ENCODE measurements around the gene PBLD. TPM values are rescaled to one million over a fixed set of nuclear protein-coding genes. Genes with fewer than 3 reads are reported as not detected.

Gene PBLD
- total RNA-seq, 4 donors from 2014 or later, result 2.0 to 3.6 (median 2.8) TPM

- TF ChIP-seq POLR2A (IDR thresholded peaks at IDR 0.05) (no peak), CTCF (IDR thresholded peaks at IDR 0.05) (no peak)
- 62 to 66% methylated on average over 5 of the region's 5 CpGs for WGBS, 2 donors
- intact Hi-C loops (cut with DNase I; ENCODE audit: low total_unique reads), result loop anchor here (5.0 kb wide), 1 partner anchor 193 kb away; no protein-coding TSS in a partner anchor
- no peak overlapping the region for H3K4me3 ChIP-seq (ENCODE audit: low read depth, poor library complexity, severe bottlenecking)
- DNase-seq (ENCODE audit: low spot score in 2 of 2), result no peak
Measured at GRCh38 chr10:68239596-68240150, 93.1 kb downstream of the PBLD start.

GRCh38 chr10:68239069-68239468 lies 93.7 kb downstream of the PBLD start:
- DNase-seq (ENCODE audit: low spot score in 2 of 2), result no peak
- H3K4me3 ChIP-seq (ENCODE audit: low read depth, poor library complexity, severe bottlenecking), result no peak overlapping the region
- TF ChIP-seq CTCF (IDR thresholded peaks at IDR 0.05) (no peak), POLR2A (IDR thresholded peaks at IDR 0.05) (no peak)
- intact Hi-C loops (cut with DNase I; ENCODE audit: low total_unique reads), result no loop called here
- WGBS, 2 donors, result 96 to 97% methylated on average over 5 of the region's 5 CpGs

- no peak for TF ChIP-seq CTCF (IDR thresholded peaks at IDR 0.05)
- TF ChIP-seq POLR2A (IDR thresholded peaks at IDR 0.05), result no peak
- no peak overlapping the region for H3K4me3 ChIP-seq (ENCODE audit: low read depth, poor library complexity, severe bottlenecking)
- 87 to 89% methylated on average over 6 of the region's 6 CpGs for WGBS, 2 donors
- DNase-seq (ENCODE audit: low spot score in 2 of 2), result no peak
- intact Hi-C loops (cut with DNase I; ENCODE audit: low total_unique reads), result no loop called here
Measured at GRCh38 chr10:68238371-68238770, 94.4 kb downstream of the PBLD start.

- H3K4me3 ChIP-seq (ENCODE audit: low read depth, poor library complexity, severe bottlenecking), result no peak overlapping the region
- TF ChIP-seq CTCF (IDR thresholded peaks at IDR 0.05) (no peak), POLR2A (IDR thresholded peaks at IDR 0.05) (no peak)
- intact Hi-C loops (cut with DNase I; ENCODE audit: low total_unique reads), result no loop called here
- WGBS, 2 donors, result 93 to 94% methylated on average over 3 of the region's 3 CpGs
- no peak for DNase-seq (ENCODE audit: low spot score in 2 of 2)
Measured at GRCh38 chr10:68237173-68237572, 95.6 kb downstream of the PBLD start.

GRCh38 chr10:68235581-68235980 lies 97.1 kb downstream of the PBLD start:
- no peak for DNase-seq (ENCODE audit: low spot score in 2 of 2)
- intact Hi-C loops (cut with DNase I; ENCODE audit: low total_unique reads), result no loop called here
- TF ChIP-seq CTCF (IDR thresholded peaks at IDR 0.05) (no peak), POLR2A (IDR thresholded peaks at IDR 0.05) (no peak)
- no peak overlapping the region for H3K4me3 ChIP-seq (ENCODE audit: low read depth, poor library complexity, severe bottlenecking)

- no peak for TF ChIP-seq POLR2A (IDR thresholded peaks at IDR 0.05)
- intact Hi-C loops (cut with DNase I; ENCODE audit: low total_unique reads), result no loop called here
- no peak for DNase-seq (ENCODE audit: low spot score in 2 of 2)
- WGBS, 2 donors, result 54 to 61% methylated on average over 2 of the region's 2 CpGs
- no peak overlapping the region for H3K4me3 ChIP-seq (ENCODE audit: low read depth, poor library complexity, severe bottlenecking)
Measured at GRCh38 chr10:68235111-68235510, 97.6 kb downstream of the PBLD start.
